Fibroblast of skin of back (primary cell): ENCODE data around the gene PIGU. TPM values are rescaled to one million over a fixed set of nuclear protein-coding genes. Genes with fewer than 3 reads are reported as not detected.
"Not testable (repeated sequence)": the region's sequence is repeated elsewhere in the genome, so short reads cannot be mapped to it uniquely, and the experiment has no call there.

Experiments
- DNase-seq: peaks from one replicate; pipeline ENCODE4 v3.0.0-alpha.2; 2013
- polyA plus RNA-seq, 2 experiments: library from polyadenylated mRNA; unstranded; fragments of 120-200 nt; gene quantifications; one replicate each; pipeline ENCODE4 v1.2.1, GENCODE V29; 2013; ENCODE audit not compliant: insufficient read length in 2 of 2

PIGU gene, protein sequence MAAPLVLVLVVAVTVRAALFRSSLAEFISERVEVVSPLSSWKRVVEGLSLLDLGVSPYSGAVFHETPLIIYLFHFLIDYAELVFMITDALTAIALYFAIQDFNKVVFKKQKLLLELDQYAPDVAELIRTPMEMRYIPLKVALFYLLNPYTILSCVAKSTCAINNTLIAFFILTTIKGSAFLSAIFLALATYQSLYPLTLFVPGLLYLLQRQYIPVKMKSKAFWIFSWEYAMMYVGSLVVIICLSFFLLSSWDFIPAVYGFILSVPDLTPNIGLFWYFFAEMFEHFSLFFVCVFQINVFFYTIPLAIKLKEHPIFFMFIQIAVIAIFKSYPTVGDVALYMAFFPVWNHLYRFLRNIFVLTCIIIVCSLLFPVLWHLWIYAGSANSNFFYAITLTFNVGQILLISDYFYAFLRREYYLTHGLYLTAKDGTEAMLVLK
- 20.9 TPM for polyA plus RNA-seq (2013, experiment 1 of 2; ENCODE audit: insufficient read length)
- 16.9 TPM for polyA plus RNA-seq (2013, experiment 2 of 2; ENCODE audit: insufficient read length)

GRCh38 chr20:34676642-34677373 is at the start of gene PIGU:
Gene PIGU, minus strand, starts transcription at chr20:34677092. Its CDS starts 7 bp downstream, at chr20:34677085.
- DNase-seq, result peak; percentile 94

- no peak for DNase-seq
Measured at GRCh38 chr20:34724172-34724571, 47.3 kb upstream of the PIGU start.

DNA sequence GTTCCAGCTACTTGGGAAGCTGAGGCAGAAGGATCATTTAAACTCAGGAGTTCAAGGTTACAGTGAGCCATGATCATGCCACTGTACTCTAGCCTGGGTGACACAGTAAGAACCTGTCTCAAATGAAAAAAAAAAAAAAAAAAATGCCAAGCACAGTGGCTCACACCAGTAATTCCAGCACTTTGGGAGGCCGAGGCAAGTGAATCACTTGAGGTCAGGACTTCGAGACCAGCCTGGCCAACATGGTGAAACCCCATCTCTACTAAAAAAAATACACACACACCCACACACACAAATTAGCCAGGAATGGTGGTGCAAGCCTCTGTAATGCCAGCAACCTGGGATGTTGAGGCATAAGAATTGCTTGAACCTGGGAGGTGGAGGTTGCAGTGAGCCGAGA is 45.7 kb upstream of the PIGU start:
- not testable (repeated sequence) for DNase-seq

GRCh38 chr20:34720266-34720665 is 43.4 kb upstream of the PIGU start:
- DNase-seq, result no peak

- DNase-seq, result not testable (repeated sequence)
Measured at GRCh38 chr20:34719242-34720017, 42.5 kb upstream of the PIGU start.

GRCh38 chr20:34717230-34718095 is 40.6 kb upstream of the PIGU start:
- DNase-seq, result no peak

- DNase-seq, result no peak
Measured at GRCh38 chr20:34716921-34717229, 40.0 kb upstream of the PIGU start.

DNA sequence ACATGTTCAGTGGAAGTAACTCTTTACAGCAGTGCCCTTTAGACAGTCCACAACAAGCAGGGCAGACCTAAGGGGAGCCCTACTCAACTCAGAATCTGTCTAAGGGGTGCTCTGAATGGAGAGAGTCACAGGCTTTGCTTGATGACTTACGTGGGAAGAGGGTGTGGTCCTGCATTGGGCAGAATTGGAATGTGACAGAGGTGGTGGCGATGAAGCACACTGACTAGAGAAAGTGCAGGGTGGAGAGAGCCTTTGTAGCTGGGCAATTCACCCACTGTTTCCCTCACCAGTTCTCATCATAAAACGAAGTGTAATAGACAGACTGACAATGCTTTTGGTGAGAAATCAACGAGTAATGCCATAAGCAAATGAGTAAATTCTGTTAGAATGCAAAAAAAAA is 38.5 kb upstream of the PIGU start:
- DNase-seq, result peak; percentile 27

DNA sequence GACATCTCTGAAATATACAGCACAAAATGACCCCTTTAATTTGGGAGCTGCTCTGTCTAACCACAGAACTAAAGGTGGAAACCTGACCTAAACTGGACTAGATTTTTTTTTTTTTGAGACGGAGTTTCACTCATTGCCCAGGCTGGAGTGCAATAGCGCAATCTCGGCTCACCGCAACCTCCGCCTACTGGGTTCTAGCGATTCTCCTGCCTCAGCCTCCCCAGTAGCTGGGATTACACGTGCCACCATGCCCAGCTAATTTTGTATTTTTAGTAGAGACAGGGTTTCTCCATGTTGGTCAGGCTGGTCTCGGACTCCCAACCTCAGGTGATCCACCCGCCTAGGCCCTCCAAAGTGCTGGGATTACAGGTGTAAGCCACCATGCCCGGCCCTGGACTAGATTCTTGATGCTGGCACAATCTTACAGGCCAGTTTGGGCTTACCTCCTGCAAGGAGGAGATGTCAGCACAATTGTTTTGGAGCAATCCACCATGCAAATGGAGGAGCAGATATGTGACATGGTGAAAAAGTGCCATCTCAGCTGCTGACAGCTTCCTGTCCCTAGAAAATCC is 37.1 kb upstream of the PIGU start:
- not testable (repeated sequence) for DNase-seq

DNA sequence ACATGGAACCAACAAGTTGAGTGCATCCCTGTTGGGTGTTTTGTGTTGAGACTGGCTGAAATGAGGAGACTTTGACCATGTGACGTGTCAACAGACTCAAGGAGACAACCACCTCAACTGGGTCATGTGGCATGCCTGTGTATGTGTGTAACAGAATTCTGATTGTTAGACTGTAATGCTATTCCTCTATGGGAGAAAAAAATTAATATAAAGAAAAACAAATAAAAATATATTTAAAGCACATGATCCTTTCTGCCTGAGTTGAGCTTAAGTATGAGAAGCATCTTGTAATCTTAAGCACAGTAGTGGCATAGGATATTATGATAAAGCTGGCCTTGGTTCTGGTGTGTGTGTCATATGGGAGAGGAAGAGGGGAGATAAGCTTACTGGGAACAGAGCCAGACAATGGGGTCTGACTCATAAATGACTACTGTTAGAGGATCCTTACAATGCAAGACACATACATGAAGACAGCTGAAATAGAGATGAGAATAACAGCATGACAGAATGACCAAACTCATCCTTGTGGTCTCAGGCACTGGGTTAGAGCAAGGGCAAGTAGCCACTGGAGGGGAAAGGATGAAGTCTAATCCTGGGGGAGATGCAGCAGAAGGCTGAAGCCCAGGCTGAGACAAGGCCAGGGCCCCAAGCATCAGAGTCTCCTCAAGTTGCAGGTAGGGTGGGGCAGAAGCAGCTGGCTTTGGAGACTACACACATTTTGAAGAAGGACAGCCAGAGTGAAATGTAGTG is 36.5 kb upstream of the PIGU start:
- DNase-seq, result peak; percentile 100

- DNase-seq, result no peak
Measured at GRCh38 chr20:34712525-34713192, 35.8 kb upstream of the PIGU start.

- DNase-seq, result no peak
Measured at GRCh38 chr20:34711813-34712430, 35.0 kb upstream of the PIGU start.

DNA sequence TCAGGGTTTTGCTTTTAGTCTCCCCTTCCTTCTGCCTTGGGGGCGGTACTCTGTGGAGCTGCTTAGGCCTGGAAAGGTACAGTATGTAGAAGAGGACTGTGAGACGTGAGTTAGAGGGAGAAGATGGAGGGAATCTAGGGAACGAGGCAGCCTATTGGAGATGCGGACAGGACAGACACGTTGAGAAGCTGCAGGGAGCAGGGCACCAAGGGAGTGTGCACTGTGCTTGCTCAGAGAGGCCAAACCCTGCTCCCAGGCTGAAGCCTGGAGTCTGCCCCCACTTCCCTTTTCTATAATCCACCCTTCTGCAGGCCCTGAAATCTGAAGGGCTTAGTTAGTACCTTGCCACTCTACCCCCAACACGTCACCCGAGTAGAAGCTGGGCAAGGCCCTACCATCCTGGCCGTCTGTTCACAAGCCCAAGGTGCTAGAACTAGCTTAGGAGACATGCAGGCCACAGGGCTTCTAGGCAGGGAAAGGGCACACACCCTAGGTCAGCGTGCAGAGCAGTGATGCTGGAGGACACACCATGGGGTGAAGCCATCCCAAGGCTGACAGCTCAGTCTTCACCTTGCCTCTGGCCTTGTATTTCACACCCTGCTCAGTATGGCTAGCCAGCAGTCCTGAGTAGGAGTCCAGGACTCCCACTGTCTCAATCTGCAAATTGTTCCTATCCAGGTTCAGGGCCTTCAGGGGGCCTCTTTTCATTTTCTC is 34.1 kb upstream of the PIGU start:
- no peak for DNase-seq

GRCh38 chr20:34710568-34710839 is 33.6 kb upstream of the PIGU start:
- no peak for DNase-seq

DNA sequence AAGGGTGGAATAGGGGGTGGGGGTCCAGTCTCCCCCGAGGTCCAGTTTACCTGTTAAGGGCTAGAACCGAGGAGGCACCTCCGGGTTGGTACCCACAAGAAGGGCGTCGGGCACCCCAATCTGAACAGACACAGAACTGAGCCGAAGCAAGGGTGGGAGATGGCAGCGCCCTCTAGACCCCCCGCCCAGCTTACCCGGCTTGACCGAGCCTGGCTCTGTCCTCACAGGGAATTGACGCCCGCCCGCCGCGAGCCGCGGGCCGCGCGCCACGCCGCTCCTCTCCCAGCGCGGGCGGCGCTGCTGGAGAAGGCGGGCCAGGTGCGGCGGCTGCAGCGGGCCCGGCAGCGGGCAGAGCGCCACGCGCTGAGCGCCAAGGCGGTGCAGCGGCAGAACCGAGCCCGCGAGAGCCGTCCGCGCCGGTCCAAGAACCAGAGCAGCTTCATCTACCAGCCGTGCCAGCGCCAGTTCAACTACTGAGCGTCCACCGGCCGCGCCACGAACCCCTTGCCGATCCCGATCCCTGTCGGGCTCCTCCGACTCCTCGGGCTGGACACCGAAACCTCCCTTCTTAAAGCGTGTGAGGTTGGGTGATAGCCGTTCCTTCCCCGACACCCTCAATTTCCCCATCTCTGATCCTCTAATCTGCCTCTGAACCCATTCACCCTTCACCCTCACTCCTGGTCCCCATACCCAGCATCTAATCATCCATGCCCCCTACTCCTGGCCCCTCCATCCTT is 33.1 kb upstream of the PIGU start:
- no peak for DNase-seq

DNA sequence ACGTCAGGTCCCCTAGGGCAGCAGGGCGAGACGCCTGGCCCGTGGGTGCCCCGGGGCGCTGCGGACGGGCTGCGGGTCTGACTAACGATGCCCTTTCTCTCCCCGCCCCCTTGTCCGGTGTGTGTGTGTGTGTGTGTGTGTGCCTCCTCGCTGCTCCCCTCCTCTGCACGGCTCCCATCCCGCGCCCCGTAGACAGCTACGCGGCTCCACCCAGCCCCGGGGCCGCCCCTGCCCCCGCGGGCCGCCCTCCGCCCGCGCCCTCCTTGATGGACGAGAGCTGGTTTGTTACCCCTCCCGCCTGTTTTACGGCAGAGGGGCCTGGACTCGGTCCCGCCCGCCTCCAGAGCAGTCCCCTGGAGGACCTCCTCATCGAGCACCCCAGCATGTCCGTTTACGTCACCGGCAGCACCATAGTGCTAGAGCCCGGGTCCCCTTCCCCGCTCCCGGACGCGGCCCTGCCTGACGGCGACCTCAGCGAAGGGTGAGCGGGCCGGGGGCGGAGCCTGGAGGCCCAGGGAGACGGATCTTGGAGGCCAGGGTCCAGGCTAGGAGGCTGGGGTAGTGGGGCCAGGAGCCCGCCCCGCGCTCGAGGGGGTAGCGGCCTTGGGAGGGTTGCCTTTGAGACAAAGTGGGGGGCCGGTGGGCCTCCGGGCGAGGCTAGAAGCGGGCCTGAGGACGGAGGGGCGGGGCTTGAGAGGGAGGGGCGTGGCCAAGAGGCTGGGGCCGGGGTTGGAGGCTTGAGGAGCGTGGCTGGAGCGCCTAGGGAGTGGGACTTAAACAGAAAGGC is 32.3 kb upstream of the PIGU start:
- DNase-seq, result peak; percentile 67

DNA sequence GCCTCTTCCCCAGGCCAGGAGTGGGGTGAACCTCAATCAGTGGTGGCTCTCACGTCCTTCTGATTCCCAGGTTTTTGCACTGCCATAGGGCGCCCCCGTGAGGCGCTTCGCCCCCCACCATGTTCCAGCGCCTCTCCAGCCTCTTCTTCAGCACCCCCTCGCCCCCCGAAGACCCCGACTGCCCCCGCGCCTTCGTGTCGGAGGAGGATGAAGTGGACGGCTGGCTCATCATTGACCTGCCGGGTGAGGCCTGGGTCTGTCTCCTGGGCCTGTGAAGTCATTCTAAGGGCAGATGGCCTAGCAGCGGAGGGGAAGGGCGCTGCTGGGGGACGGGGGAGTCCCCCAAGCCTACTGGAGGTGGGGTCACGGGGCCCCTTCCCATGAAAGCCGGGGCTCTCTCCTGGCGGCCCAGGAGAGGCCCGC is 31.7 kb upstream of the PIGU start:
- peak; percentile 12 for DNase-seq
